HS-27A (cell line): ENCODE data around the gene ETV7.
"Not testable (repeated sequence)": the region's sequence is repeated elsewhere in the genome, so short reads cannot be mapped to it uniquely, and the experiment has no call there.

Source experiments
- DNase-seq: peaks from one replicate; pipeline ENCODE4 v3.0.0-alpha.2; 2012; ENCODE audit warnings: low read depth, missing footprints

Gene ETV7

DNA sequence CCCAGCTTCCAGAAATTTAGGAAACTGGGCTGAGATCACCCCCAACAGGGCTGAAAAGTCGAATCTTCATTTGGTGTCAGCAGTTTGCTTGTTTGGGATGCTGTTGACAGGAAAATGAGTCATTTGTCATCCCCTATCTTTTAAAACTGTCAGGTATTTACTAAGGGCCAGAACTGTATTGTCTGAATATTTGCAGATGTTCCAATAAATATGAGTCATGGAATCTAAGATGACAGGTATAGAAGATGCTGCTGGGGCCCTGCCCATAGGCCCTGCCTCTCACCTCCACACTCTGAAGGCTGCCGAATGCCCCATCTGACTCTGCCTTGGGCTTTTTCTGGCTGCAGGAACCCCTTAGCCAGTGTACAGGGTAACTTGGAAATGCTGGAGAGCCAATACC, 3.9 kb downstream of the ETV7 start:
- DNase-seq, result no peak

DNA sequence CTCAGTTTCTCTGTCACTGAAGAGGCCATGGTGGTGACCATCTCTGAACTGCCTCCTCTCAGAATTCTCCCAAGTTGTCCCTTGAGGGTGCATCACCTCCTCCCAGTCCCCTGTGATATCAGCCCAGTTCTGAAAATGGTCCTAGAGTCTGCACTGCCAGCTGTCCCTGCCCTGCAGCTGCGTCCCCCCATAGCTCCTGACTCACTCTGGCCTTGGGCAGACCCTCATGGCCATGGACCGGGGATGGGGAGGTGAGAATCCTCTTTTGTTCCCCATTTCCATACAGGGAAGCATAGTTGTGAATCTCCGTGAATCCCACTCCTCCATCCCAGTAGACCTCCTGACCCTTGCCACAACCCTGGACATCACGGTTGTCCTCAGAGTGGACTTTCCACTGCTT, 4.5 kb downstream of the ETV7 start:
- DNase-seq, result no peak

DNA sequence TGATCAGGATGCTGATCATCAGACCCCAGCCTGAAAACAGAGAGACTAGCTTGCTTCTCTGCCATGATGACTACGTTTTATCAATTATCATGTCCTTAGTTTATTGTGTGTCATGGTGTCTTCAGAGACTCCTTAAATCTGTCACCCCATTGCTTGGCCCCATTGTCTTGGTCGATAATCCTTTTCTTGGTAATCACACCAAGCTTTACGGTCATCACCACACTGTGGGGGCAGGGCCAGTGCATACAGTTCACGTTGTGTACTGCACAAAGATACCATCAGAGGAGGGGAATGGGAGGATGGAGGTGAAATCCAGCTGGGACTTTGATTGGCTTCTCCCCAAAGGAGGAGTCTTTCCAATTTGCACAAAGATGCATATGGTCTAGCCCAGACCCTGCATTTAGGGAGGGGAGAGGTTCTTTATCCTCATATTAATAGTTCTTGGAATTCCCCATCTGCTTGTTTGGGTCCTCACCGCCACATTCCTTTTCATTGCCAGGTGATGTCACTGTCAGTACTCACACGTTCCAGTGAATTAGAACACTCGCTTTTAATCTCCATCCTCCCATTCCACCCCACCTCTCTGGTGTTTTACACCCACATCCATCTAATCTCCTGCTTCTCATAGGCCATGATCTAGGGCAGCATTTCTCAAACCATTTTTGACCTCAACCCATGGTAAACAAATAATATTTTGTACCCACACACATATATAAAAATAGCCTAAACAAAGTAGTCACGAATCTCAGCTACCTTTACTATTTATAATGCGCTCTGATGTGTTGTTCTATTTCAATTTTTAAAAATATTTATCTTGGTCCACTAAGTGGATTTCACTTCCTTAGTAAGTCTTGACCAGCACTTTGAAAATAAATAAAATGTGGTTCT, 5.7 kb downstream of the ETV7 start:
- no peak for DNase-seq

DNA sequence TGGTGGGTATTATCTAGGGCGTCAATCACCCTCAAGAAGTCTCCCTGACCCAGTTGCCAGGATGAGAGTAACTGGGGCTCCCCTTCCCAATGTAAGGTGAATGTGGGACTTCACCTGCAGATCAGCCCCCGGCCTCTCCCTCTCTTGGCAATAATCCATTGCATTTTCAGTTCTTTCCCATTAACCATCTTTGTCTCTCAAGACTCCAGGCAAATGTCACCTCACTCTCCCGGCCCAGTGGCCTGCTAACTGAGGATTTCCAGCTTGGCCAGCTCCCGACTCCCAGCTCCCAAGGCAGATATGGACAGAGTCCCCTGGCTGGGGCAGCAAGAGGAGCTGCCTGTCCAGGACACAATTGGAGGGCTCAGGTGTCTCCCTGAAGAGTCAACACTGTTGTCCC, 7.3 kb downstream of the ETV7 start:
- no peak for DNase-seq

DNA sequence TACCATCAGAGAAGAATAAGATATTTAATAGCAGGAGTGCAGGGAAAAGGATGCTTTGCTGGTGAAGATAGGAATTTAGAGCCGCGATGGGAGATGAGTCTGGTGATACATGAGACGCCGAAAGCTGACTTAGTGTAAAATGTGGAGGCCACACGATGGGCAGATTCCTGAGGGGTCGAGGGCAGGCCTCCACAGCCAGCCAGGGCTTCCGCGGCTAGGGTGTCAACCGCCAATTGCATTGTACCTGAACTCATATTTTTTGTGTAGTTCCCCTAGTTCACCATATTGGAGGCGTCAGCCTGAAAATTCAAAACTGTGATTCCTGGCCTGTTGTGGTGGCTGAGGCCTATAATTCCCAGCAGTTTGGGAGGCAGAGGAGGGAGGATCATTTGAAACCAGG, 8.5 kb downstream of the ETV7 start:
- no peak for DNase-seq

DNA sequence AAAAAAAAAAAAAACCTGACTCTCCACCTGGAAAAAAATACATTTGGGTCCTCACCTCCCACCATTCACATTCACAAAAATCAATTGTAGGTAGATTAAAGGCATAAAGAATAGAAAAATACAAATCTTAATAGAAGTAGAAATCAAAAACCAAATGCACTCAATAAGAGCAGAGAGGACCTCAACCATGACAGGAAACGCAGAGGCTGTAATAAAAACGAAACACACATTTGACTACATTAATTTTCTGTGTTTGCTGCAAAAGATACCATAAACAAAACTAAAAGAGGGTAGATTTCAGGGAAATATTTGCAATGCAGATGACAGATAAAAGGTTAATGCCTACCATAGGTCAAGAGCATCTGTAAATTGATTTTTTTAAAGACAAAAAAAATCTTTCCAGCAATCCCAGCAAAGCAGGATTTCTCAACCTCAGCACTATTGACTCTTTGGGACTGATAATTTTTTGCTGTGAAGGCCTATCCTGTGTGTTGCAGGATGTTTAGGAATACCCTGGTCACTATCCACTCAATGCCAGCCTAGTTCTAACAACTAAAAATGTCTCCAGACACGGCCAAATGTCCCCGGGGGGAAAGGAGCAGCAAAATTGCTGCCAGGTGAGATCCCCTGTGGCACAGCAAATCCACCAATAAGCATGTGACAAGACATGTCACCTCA, 9.1 kb downstream of the ETV7 start:
- no peak for DNase-seq

DNA sequence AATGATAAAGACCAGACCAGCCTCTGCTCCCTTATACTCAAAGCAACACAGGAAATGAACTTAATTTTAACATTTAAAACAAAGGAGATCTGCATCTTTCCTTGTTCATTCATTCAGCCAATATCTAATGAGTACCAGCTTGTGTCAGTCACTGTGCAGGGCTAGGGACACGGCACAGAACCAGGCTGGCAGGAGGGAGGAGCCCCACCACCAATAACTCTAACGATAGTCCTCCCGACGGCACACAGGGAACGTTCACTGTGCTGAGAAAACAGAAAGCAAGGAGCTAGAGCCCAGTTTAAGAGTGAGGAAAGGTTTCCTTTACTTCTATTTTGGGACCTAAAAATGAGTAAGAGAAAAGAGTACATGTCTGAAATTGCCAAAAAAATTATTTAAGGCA, 9.9 kb downstream of the ETV7 start:
- DNase-seq, result no peak

DNA sequence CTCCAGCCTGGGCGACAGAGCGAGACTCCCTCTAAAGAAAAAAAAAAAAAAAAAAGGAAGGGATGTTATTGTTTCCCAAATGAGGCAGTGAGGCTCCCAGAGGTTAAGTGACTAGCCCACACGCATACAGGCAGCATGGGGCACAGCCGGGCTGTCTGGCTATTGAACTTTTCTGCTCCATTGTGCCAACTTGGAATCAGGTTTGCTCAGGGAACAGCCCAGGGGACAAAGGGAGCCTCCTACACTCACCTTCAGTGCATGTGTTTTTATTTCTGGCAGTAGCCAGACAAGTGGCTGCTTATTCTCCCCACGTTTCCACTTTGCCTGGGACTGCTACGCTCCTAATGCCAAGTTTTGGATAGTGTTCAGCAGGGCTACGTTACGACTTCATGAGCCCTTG, 10.7 kb downstream of the ETV7 start:
- no peak for DNase-seq

DNA sequence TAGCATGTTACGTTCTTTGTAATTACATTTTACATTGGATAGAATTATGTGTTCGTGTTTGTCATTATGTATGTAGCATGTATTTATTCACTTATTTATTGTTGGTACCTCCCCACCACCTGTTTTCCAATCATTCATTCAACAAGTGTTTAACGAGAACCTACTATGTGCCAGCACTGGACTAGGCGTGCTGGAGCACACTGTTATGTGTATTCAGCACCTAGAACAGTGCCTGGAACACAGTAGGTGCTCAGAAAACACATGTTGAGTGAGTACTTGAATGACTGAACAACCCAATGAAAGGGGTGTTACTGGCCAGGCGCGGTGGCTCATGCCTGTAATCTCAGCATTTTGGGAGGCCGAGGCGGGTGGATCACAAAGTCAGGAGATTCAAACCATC, 11.3 kb downstream of the ETV7 start:
- DNase-seq, result no peak

DNA sequence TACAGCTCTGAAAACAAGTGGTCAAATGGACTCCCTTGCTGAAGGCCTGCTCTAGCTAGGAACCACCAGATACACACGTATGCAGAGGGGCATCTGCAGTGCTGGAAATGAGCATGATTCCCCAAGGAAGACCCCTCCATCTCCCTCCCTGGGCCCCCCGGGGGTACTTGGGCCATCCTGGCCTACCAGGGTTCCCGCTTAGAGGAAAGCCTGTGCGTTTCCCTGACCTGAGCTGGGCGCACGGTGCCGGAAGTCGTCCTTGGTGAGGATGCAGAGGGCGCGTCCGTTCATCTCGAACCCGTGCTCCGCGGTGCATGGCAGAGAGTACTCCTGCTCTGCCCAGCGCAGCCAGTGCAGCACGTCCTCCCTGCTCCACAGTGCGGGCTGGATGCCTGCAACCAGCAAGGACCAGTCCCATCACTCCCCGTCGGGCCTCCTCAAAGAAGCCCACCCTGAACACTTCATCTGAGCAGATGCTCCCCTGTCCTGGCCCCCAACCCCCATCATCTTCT, 11.8 kb downstream of the ETV7 start:
- DNase-seq, result no peak

DNA sequence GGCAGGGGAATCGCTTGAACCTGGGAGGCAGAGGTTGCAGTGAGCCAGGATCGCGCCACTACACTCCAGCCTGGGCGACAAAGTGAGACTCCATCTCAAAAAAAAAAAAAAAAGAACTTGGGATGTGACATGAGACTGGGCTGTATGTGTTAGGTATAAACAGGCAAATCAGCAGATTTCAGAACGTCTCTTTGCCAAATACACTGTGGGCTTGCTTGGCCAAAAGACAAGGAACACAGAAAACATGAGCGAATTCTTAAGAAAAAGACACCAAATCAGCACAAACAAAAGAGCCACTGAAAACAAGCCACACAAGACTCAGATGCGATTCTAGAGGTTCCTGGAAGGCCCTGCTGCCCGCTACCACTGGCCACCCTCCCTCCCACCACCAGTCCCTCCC, 12.5 kb downstream of the ETV7 start:
- no peak for DNase-seq

DNA sequence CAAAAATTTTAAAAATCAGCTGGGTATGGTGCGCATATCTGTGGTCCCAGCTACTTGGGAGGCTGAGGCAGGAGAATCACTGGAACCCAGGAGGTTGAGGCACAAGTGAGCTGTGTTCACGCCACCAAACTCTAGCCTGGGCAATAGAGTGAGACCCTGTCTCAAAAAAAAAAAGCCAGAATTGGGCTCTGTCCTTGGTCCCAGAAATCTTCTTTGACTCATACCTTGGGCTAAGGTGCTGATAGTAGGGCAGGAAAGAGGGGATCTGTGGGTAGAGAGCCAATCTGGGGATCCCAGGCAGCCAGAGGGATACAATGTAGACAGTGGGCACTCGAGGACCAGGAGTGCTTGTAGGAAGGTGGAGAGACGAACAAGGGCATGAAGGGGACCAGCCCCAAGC, 13.3 kb downstream of the ETV7 start:
- DNase-seq, result no peak

DNA sequence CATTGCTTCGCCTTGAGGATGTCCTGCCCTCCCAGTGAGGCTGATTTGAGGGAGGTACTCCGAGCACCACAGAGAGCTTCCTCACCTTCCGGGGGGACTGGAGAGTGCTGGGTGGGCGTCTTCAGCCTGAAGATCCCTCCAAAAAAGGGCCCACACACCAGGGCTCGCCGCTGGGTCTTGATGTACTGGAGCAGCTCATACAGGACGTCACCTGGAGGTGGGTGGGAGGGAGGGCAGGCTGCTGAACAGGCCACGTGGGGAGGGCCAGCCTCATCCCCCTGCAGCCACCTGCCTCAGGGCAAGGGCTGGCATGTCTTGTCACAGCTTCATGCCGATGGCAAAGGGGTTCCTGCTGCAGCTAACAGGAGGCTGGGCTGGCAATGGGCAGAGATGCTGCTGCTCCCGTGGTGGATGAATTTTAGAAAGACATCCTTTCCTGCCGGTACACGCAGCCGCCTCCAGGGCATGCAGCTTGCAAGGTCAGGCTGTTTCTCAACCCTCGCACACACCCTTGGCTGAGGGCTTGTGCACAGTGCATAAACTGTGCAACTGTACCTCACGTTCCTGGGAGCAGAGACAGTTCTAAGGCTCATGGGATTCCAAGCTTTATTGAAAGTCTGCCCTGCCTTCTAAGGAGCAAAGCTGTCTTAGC, 14.0 kb downstream of the ETV7 start:
- DNase-seq, result no peak

DNA sequence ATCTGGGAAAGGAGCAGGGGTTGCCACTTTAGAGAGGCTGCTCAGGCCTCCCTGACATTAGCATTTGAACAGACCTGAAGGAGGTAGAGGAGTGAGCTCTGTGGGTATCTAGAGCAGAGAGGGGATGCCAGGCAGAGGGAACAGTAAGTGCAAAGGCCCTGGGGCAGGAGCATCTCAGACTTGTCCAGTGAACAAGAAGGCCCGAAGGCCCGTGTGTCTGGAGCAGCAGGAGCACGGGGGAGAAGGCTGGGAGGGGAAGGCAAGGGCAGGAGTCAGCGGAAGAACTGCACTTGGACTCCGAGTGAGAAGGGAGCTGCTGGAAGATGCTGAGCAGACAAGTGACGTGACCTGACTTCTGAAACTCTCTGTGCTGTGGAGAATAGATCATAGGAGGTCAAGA, 15.4 kb downstream of the ETV7 start:
- no peak for DNase-seq

DNA sequence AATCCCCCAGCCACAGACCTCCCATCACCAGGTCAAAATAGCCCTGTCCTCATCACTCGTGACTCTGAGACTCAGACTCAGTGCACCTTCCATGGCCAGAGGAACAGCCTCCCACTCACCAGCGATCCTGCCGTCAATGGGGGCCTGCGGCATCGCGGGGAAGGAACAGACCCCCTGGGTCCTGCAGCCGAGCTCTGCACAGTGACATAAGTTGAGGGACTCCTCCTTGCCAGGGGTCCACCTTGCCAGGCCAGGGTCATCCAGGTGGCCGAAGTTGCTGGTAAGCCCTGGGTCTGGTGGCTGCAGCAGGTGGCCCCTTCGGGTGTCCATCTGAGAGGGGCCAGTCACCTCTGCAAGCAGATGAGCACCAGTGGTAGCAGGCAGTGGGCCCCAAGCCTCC, 16.3 kb downstream of the ETV7 start:
- DNase-seq, result no peak

DNA sequence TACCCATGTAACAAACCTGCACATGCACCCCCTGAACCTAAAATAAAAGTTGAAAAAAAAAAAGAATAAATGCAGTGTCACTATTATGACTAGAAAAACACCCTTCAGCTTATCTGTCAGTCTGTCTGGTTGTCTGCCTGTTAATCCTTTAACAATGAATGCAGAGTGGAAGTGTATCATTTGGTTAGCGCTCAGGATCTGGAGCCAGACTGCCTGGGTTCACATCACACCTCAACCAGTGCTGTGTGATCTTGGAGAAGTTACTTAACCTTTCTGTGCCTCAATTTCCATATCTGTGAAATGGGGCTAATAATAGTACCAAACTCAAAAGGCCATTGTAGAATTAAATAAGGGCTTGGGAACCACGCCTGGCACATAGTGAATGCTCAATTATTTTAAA, 16.8 kb downstream of the ETV7 start:
- no peak for DNase-seq

DNA sequence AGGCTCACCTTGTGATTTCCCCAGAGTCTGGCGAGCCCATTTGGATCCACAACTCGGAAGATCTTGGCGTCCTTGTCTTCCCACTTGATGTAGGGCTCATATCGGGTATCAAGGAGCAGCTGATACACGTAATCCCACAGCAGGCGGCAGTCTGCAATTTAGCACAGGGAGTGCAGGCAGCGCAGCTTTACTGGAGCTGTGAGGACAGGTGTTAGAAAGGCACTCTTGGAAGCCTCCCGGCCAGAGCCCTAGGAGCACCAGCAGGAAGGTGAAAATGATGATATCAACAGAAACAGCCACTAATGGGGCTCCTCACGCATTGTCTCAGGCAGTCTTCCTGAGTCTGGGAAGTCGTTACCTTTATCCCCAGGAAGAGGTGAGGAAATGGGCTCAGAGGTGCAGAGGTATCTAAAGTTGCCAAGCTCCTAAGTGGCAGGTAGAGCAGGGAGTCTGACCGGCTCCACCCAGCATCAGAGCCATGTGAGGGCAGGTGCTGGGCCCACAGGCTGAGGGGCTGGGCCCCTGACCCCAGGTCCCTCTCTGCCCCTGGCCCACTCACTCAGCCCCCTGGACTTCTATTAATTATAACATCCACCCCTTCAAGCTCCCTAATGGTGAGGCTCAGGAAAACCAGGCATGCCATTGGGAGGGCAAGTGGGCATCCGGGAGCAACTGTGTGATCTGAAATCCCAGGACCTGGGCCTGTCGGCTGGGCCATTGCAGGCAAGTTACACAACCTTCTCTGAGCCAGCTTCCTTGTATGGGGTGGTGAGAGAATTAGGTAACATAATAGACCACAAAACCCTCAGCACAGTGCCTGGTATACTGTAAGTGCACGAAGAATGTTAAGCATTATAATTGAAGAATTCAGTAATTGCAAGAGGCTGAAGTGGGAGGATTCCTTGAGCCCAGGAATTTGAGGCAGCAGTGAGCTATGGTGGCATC, 18.3 kb downstream of the ETV7 start:
- DNase-seq, result no peak

DNA sequence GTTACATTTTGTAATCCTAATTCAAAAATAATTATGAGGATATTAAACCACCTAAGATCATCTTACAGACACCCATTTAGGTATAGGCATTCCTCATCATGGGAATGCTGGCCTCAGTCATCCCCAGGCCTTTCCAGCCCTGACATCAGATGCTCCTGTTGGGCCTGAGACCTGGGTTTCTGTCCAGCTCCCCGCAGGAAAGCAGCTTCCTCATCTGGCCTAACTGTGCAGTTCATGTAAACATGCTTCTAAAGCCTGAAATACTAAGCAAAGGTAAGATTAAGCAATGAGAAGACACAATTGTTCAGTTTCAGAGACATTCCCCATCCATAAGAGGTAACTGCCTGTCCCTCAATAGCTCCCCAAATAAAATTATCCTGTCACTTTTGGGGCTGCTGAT, 19.0 kb downstream of the ETV7 start:
- DNase-seq, result no peak

DNA sequence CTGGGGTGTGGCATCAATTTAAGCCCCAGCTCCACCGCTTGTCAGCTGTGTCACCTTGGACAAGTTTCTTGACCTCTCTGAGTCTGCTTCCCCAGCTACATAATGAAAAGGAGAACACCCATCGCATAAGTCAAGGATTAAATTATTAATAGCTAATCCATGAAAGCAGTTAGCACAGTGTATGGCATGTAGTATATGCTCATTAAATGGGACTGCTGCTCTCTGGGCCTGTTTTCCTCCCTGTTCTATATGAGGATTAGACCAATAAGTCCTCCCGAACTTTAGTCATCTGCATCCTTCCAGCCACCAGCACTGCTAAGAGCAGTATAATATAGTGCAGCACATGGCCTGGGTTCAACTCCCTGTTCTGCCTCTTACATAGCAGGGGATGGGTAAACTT, 19.7 kb downstream of the ETV7 start:
- no peak for DNase-seq

DNA sequence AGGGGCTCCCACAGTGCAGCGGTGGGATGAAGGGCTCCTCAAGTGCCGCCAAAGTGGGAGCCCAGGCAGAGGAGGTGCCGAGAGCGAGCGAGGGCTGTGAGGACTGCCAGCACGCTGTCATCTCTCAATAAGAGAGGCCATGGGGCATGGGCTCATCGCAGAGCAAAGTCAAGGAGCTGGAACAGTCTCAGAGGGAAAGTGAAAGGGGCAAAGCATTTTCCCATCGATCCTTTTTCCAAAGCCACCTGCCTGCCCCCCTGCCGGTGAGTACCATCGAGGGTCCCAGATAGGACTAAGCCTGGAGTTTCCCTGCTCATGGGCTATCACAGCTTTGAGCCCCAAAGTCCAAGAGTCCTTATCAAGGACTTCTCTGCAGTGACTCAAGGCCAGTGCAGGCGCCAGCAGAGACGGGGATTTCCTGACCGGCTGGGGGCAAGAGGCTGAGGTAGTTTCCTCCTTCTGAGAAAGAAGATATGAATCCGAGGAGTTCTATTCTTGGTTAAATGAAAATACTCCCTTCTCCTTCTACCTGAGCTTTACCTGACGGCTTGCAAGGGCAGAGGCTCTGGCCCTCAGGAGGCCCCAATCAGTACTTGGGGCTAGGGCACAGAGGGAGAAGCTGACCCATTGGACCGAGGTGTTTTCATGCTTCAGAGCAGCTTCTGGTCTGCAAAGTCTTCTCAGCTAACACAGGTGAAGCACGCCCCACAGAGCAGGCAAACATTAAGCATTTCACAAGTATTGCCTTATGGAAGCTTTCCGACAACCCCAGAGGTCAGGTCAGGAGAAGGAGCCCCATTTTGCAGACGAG, 22.6 kb downstream of the ETV7 start:
- no peak for DNase-seq

DNA sequence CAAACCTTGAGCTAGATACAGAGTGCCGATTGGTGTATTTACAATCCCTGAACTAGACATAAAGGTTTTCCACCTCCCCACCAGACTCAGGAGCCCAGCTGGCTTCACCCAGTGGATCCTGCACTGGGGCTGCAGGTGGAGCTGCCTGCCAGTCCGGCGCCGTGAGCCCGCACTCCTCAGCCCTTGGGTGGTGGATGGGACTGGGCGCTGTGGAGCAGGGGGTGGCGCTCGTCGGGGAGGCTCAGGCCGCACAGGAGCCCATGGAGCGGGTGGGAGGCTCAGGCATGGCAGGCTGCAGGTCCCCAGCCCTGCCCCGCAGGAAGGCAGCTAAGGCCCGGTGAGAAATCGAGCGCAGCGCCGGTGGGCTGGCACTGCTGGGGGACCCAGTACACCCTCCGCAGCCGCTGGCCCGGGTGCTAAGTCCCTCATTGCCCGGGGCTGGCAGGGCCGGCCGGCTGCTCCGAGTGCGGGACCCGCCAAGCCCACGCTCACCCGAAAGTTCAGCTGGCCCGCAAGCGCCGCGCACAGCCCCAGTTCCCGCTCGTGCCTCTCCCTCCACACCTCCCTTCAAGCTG, 23.3 kb downstream of the ETV7 start:
- not testable (repeated sequence) for DNase-seq
